NCI-H510A (cell line): Measurements from ENCODE around the gene TBX4.

Experiments
- DNase-seq: peaks from one replicate; lab custom pipeline; 2025; lab: John Stamatoyannopoulos, UW

TBX4 gene

GRCh38 chr17:61465550-61466237 is 13.5 kb downstream of the TBX4 start:
- DNase-seq, result no peak

- no peak for DNase-seq
Measured at GRCh38 chr17:61466246-61466645, 14.0 kb downstream of the TBX4 start.

- no peak for DNase-seq
Measured at GRCh38 chr17:61467416-61468262, 15.4 kb downstream of the TBX4 start.

- no peak for DNase-seq
Measured at GRCh38 chr17:61468263-61468907, 16.2 kb downstream of the TBX4 start.

- no peak for DNase-seq
Measured at GRCh38 chr17:61469474-61469873, 17.3 kb downstream of the TBX4 start.

- no peak for DNase-seq
Measured at GRCh38 chr17:61469949-61470348, 17.7 kb downstream of the TBX4 start.

GRCh38 chr17:61470530-61471136 is 18.4 kb downstream of the TBX4 start:
- no peak for DNase-seq

- no peak for DNase-seq
Measured at GRCh38 chr17:61474235-61474927, 22.2 kb downstream of the TBX4 start.

GRCh38 chr17:61474934-61475333 is 22.7 kb downstream of the TBX4 start:
- no peak for DNase-seq

GRCh38 chr17:61475726-61476125 is 23.5 kb downstream of the TBX4 start:
- DNase-seq, result no peak

- no peak for DNase-seq
Measured at GRCh38 chr17:61476476-61477203, 24.4 kb downstream of the TBX4 start.

- no peak for DNase-seq
Measured at GRCh38 chr17:61477204-61477834, 25.1 kb downstream of the TBX4 start.

- no peak for DNase-seq
Measured at GRCh38 chr17:61478026-61478789, 26.0 kb downstream of the TBX4 start.

GRCh38 chr17:61478790-61479492 is 26.7 kb downstream of the TBX4 start:
- DNase-seq, result no peak

GRCh38 chr17:61479493-61480413 is 27.5 kb downstream of the TBX4 start:
- DNase-seq, result no peak

- DNase-seq, result no peak
Measured at GRCh38 chr17:61480414-61480807, 28.2 kb downstream of the TBX4 start.

- DNase-seq, result no peak
Measured at GRCh38 chr17:61481421-61481820, 29.2 kb downstream of the TBX4 start.

GRCh38 chr17:61482467-61482866 is 30.2 kb downstream of the TBX4 start:
- DNase-seq, result no peak
